OCI-M2 (cell line): ENCODE measurements around the gene FGFR3.

ENCODE experiments used
- DNase-seq: peaks from one replicate; lab custom pipeline; 2025; ENCODE audit not compliant: unreplicated experiment; lab: John Stamatoyannopoulos, UW

The FGFR3 gene

DNA sequence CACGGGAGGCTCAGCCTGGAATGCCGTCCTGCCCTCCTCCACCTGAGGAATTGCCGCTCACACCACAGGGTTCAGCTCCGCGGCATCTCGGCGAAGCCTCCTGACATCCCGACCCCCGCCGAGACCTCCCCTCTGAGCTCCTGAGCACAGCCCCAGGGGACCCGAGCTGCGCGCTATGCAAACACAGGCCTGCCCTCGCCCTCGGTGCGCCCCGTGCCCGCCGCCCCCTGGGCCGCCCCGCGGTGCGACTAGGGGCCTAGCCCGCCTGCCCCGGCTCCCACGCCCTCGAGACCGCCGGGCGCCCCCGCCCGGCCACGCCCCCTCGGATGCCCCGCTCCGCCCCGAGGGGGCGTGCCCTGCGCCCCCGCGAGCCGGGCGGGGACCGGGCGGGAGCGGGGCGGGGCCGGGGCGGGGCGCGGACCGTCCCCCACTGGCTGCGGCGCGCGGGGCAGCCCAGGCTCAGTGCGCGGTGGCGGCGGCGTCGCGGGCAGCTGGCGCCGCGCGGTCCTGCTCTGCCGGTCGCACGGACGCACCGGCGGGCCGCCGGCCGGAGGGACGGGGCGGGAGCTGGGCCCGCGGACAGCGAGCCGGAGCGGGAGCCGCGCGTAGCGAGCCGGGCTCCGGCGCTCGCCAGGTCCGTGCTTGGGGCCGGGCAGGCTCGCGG is at the start of gene FGFR3:
Gene FGFR3, plus strand, starts transcription at position 462 of the 664 bp plus-strand sequence. CDS start 642 bp downstream, outside the sequence.
- no peak for DNase-seq

DNA sequence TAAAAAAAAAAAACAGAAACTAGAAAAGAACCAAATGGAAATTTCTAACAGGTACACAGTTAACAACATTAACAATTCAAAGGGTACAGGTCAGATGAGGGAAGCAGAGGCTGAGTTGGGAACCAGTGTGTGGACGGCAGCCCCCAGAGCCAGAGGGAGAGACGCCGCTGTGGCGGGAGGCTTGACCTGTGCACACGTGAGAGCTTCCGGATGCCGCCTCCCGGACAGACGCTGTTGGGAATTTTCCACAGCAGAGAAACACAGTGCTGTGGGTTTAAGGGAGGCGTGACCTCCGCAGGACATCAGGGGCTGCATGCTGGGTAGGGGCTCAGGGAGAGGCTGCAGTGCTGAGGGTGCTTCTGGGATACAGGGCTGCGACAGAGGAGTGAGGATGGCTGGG is 49.5 kb upstream of the FGFR3 start:
- no peak for DNase-seq

GRCh38 chr4:1743975-1744374 is 49.1 kb upstream of the FGFR3 start:
- no peak for DNase-seq

- DNase-seq: no peak
These were observed 48.5 kb upstream of the FGFR3 start for GRCh38 chr4:1744552-1744951.

DNA sequence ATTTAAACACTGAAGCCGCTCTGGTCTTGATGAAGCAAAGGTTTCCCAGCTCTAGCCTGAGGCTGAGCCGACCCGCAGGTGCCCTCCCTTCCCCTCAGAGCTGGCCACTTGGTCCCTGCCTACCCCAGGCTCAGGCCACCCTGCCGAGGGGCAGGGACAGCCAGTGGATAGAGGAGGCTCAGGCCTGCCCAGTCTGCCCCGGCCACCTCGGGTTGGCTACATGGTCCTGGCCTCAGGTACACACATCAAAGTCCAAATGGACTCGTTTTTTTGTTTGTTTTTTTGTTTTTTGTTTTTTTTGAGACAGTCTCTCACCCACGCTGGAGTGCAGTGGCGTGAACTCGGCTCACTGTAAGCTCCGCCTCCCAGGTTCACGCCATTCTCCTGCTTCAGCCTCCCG is 47.9 kb upstream of the FGFR3 start:
- DNase-seq: no peak

GRCh38 chr4:1745697-1746096 is 47.4 kb upstream of the FGFR3 start:
- no peak for DNase-seq

DNA sequence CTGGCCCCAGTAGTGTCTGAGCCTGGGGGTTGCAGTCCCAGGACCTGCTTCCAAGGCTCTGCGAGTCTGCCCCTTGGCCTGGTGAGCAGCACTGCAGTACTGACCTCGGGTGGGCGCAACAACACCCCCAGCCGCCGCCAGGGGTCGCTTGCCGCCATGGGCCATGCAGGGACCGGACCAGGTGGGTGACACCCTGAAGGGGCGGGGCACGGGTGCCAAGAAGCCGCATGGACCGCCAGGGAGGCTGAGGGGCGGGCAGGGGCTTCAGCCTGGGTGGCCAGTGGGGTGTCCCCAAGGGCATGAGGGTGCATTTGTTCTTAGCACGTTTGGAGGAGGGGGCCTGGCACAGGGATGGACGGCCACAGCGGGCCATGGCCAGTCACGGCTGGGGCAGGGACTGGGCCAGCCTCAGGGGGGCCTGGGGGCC is 46.8 kb upstream of the FGFR3 start:
- peak; percentile 11 for DNase-seq

GRCh38 chr4:1746919-1747602 is 46.0 kb upstream of the FGFR3 start:
- DNase-seq: no peak

DNA sequence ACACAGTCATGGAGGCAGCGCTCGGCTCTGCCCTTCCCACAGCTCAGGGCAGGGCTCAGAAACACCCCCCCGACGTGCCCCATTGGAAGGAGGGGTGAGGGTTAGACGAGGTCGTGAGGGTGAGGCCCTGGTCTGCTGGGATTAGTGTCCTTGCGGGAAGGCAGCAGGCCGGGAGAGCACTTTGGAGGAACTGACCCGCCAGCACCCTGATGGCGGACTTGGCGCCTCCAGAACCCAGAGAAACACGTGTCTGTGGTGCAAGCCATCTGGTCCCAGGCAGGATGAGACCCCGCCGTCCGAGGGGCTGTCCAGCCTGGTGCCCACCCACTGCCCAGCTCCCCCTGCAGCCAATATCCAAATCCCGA is 45.5 kb upstream of the FGFR3 start:
- no peak for DNase-seq

DNA sequence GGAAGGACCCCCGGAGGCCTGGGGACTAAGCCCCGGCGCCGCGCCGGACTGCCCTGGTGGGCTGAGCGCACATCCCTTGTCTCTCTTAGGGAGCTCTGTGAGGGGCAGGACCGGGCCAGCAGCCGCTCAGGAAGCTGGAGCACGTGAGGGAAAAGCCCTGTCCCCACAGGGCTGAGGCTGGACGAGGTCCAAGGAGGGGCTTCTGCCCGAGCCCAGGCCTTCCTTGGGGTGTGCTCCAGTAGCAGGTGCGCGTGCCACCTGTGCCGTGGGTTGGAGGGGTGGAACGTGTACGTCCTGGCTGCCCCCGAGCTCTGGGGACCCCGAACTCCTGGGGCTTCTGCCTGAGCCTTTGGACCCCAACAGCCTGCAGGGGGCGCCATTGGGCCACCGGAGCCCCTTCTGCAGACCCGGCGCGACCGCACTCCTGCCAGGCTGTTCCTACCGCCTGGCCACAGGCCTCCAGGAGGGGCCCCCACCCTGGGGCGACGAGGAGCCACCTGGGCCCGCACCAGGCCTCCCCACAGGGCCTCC is 44.6 kb upstream of the FGFR3 start:
- DNase-seq: no peak

DNA sequence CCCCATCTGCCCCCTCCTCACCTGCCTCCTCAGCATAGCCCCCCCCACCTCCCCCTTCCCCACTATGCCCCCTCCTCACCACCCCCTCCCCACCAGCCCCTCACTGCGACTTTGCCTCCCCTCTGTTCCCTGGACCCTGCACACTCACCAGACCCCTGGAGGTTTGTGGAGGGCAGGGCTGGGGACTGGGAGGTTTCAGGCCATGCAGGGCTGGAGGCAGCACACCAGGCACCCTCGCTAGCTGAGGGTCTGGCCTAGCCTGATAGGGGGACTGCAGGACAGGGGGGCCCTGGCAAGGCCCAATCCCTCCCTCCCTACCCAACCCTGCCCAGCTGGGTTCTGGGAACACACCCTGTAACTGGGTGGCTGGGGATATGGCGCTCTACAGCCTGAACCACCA is 43.7 kb upstream of the FGFR3 start:
- DNase-seq: no peak

- DNase-seq: no peak
These were observed 43.3 kb upstream of the FGFR3 start for GRCh38 chr4:1749826-1750225.

GRCh38 chr4:1750381-1751154 is 42.5 kb upstream of the FGFR3 start:
- no peak for DNase-seq

DNA sequence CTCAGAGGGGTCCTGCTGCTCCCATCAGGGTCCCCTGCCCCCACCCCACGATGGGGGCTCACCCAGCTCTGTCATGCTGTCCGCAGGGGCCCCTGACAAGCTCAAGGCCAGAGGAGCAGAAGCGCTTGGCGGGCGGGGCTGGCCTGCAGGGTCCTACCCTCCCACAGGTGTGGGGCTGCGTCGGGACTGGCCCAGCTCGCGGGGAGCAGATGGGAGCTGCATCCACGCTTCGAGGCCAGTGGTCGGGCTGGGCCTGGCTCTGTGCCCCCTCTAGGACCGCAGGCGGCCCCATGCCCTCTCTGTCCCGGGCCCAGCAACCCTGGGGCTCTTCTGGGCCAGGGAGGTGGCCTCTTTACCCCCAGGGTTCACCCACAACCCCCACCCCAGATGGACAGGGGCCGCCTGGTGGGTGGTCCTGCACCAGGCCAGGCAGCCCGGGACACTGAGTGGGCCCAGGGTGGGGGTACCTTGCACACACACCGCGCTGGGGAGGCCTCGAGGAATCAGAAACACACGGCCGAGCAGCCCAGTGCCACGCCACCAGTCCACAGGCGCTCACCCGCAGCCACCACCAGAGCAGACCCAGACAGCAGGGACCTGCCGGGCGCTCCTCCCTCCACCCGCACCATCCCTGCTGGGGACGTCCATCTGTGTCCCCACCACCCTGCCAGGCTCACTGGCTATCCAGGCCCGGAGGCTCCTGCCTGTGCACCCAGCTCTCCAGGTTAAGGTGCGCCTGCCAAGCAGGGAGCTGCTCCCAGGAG is 41.8 kb upstream of the FGFR3 start:
- DNase-seq: no peak

DNA sequence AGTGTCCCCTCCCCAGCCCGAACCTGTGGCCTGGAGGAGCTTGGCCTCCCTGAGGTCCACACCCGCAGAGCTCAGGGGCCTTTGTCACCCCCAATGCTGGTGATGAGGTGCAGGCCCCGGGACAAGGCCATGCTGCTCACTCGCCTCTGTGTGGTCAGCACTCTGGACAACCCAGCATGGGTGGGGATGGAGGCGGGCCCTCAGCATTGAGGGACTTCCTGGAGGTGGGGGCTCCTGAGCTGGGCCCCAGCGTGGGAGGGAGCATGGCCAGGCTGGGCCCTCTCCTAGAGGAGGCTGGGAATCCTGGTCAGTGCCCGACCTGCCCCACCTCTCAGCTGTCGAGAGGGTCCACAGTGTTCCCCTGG is 41.2 kb upstream of the FGFR3 start:
- no peak for DNase-seq

- DNase-seq: no peak
These were observed 40.6 kb upstream of the FGFR3 start for GRCh38 chr4:1752284-1753041.

- no peak for DNase-seq
These were observed 39.8 kb upstream of the FGFR3 start for GRCh38 chr4:1753294-1753696.

DNA sequence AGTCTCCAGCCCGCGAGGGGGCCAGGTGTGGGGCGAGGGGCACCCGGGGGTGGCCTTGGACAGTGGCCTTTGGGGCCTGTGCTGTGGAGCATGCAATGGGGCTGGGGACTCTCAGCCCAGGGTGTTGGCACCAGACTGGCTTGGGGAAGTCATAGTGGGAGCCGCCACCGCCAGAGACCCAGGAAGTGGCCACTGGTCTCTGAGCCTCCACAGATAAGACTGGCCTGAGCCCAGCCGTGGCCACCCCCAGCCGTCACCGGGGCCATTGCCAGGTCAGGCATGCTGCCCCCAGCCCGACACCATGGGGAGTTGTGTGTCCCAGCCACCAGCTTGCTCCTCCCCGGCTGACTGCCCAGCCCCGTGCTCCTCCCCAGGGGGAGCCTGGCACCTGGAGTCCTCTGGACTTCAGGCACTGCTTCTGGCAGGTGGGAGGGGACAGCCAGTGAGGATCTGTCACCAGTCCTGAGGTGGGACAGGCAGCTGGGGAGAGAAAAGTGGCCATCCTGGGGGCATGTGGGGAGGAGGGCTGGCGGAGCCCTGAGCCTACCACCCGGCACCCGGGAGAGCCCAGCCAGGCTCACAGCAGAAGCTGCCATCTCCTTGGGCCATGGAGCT is 39.3 kb upstream of the FGFR3 start:
- no peak for DNase-seq

- DNase-seq: no peak
These were observed 38.8 kb upstream of the FGFR3 start for GRCh38 chr4:1754336-1754735.

- no peak for DNase-seq
These were observed 37.8 kb upstream of the FGFR3 start for GRCh38 chr4:1755297-1755696.
